B cell (primary cell): ENCODE results near the gene SCNN1B. TPM values are rescaled to one million over a fixed set of nuclear protein-coding genes. Genes with fewer than 3 reads are reported as not detected.

Experiments used
- ATAC-seq: fragments of 200-7000 bp; cut with Tn5 transposase; one replicate; pipeline ENCODE4 v1.10.0; 2021; ENCODE audit warnings: low read depth, mild to moderate bottlenecking, moderate number of reproducible peaks, moderate library complexity
- CTCF ChIA-PET: fragments of 350-600 bp; sonication (Branson Sonifier 250); formaldehyde crosslinking; loops from one replicate; lab custom pipeline; 2021; ENCODE audit warnings: antibody characterized with exemption, inconsistent platforms; lab: Charles Lee
- POLR2A ChIA-PET: fragments of 350-600 bp; sonication (Branson Sonifier 250); formaldehyde crosslinking; loops from one replicate; lab custom pipeline; 2021; ENCODE audit warnings: antibody characterized with exemption; lab: Charles Lee
- DNase-seq: peaks from one replicate; pipeline ENCODE4 v3.0.0; 2013
- H2AFZ ChIP-seq: 2 replicates; pipeline ENCODE4 v1.6.1; 2012; ENCODE audit warnings: mild to moderate bottlenecking, low read depth, low read length; ENCODE audit not compliant: insufficient read depth, poor library complexity, severe bottlenecking
- H3K27ac ChIP-seq, 2 donors: 1 replicate in 1 of 2; 2 replicates in 1 of 2; pipeline ENCODE4 v1.5.1; 2012 to 2013; ENCODE audit warnings: low read length in 2 of 2, mild to moderate bottlenecking in 2 of 2, moderate library complexity in 1 of 2
- H3K27me3 ChIP-seq, 4 experiments: fragments of 200-600 bp in 1 of 4; sonication (generic) in 1 of 4; replicated peaks in 1 of 4; 1 replicate in 2 of 4; 2 replicates in 2 of 4; pipeline versions ENCODE4 v1.6.1 to v1.7.0; 2013 to 2016; ENCODE audit warnings: low read length in 3 of 4, mild to moderate bottlenecking in 2 of 4, mixed read lengths in 1 of 4, moderate library complexity in 1 of 4; ENCODE audit not compliant: insufficient read depth in 4 of 4, control insufficient read depth in 3 of 4; ENCODE audit errors: control extremely low read depth in 1 of 4
- H3K36me3 ChIP-seq, 2 experiments: replicated peaks in 1 of 2; 1 replicate in 1 of 2; 2 replicates in 1 of 2; pipeline versions ENCODE4 v1.6.1 to v1.7.1; 2013; ENCODE audit warnings: low read length in 1 of 2; ENCODE audit not compliant: insufficient read depth in 2 of 2, control insufficient read depth in 1 of 2; ENCODE audit errors: control extremely low read depth in 1 of 2, extremely low read depth in 1 of 2
- H3K4me1 ChIP-seq, 2 donors: fragments of 200-600 bp in 1 of 2; sonication (generic) in 1 of 2; 1 replicate in 1 of 2; 2 replicates in 1 of 2; pipeline versions ENCODE4 v1.5.1 to v1.6.1; 2013 to 2017; ENCODE audit warnings: low read length in 2 of 2; ENCODE audit not compliant: control insufficient read depth in 2 of 2, insufficient read depth in 2 of 2
- H3K4me2 ChIP-seq: replicated peaks from 2 replicates; pipeline ENCODE3; 2012; ENCODE audit warnings: mild to moderate bottlenecking, low read depth, low read length; ENCODE audit not compliant: poor library complexity, severe bottlenecking
- H3K4me3 ChIP-seq, 5 experiments: fragments of 200-600 bp in 1 of 5; sonication (generic) in 1 of 5; 1 replicate in 3 of 5; 2 replicates in 2 of 5; pipeline versions ENCODE4 v1.5.1 to v1.7.0; 2011 to 2016; ENCODE audit warnings: low read length in 4 of 5, mild to moderate bottlenecking in 4 of 5, low read depth in 2 of 5, control low read depth in 1 of 5, moderate library complexity in 1 of 5; ENCODE audit not compliant: insufficient read depth in 1 of 5; ENCODE audit errors: control extremely low read depth in 1 of 5, extremely low read depth in 1 of 5
- H3K79me2 ChIP-seq: fragments of 200-600 bp; sonication (generic); one replicate; pipeline ENCODE4 v1.6.0; 2016; ENCODE audit warnings: low read length; ENCODE audit not compliant: control insufficient read depth, insufficient read depth
- H3K9ac ChIP-seq: fragments of 200-600 bp; sonication (generic); 2 replicates; pipeline ENCODE4 v1.6.1; 2017; ENCODE audit warnings: mild to moderate bottlenecking, low read length, moderate library complexity
- H3K9me3 ChIP-seq, 3 donors: one replicate each; pipeline versions ENCODE4 v1.6.1 to v1.7.1; 2013; ENCODE audit warnings: low read length in 2 of 3; ENCODE audit not compliant: control insufficient read depth in 2 of 3, insufficient read depth in 1 of 3; ENCODE audit errors: control extremely low read depth in 1 of 3
- H4K20me1 ChIP-seq: 2 replicates; pipeline ENCODE4 v1.6.0; 2012; ENCODE audit warnings: mild to moderate bottlenecking, low read length; ENCODE audit not compliant: insufficient read depth, control insufficient read depth, poor library complexity, severe bottlenecking
- H3K27ac Mint-ChIP-seq: one replicate; pipeline ENCODE4 v1.8.0; 2021; ENCODE audit warnings: mixed read lengths
- H3K27me3 Mint-ChIP-seq: one replicate; pipeline ENCODE4 v1.8.0; 2021; ENCODE audit warnings: mixed read lengths
- H3K4me1 Mint-ChIP-seq: one replicate; pipeline ENCODE4 v1.8.0; 2021; ENCODE audit warnings: mixed read lengths
- H3K4me3 Mint-ChIP-seq: one replicate; pipeline ENCODE4 v1.8.0; 2021; ENCODE audit warnings: mixed read lengths
- H3K9me3 Mint-ChIP-seq: one replicate; pipeline ENCODE4 v1.8.0; 2022; ENCODE audit warnings: mixed read lengths; ENCODE audit not compliant: insufficient read depth
- CTCF ChIP-seq: fragments of 200-600 bp; IDR thresholded peaks from one replicate; pipeline ENCODE4 v1.8.0; 2022; ENCODE audit warnings: antibody characterized with exemption, mild to moderate bottlenecking
- EZH2 ChIP-seq: IDR thresholded peaks from 2 replicates; pipeline ENCODE4 v1.6.1; 2012; ENCODE audit warnings: borderline replicate concordance, low read depth, mild to moderate bottlenecking, moderate library complexity, low read length; ENCODE audit not compliant: insufficient read depth, poor library complexity, severe bottlenecking
- WGBS: methylation state at CpG from one replicate; pipeline ENCODE4 v1.1.5; 2013; ENCODE audit warnings: missing lambda C conversion rate; ENCODE audit not compliant: insufficient coverage; 5-methylcytosine and 5-hydroxymethylcytosine counted together
- intact Hi-C: fragments of 100-400 bp; cut with micrococcal nuclease; formaldehyde crosslinking; loops from one replicate; pipeline ENCODE4 v1.10.0; 2022
- polyA plus RNA-seq: library from polyadenylated mRNA; depleted of rRNA; stranded (reverse); fragments of >200 nt; gene quantifications from 2 replicates; pipeline ENCODE4 v1.2.3, GENCODE V29; 2012
- total RNA-seq, 2 donors: library from RNA; stranded (reverse); fragments of 120-200 nt in 1 of 2; gene quantifications; 1 replicate in 1 of 2; 2 replicates in 1 of 2; pipeline versions ENCODE4 v1.2.3 to v1.2.4, GENCODE V29; 2013 to 2022

Gene SCNN1B
- total and polyA plus RNA-seq, 2 donors (not counting 1 experiment from before 2014, with no cell fraction given): 0.30 TPM; not detected in 1

DNA sequence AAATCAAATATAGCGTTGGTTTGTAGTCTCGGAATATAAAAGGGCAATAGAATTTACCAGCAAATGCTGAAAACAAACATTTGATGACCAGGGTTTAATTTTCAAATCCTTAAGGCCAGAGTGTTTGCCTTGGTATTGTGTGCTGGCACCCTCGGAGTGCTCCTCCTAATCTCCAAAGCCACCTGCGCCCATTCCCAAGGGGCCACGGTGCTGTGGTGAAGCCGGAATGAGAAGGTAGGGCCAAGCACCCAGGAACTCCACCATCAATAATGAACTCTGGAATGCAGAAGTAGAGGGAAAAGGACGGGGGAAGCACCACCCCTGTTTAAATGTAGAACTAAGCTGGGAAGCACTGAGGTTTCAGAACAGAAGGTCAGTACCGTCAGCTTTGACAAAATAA is 99.0 kb downstream of the SCNN1B start:
- TF ChIP-seq CTCF (no peak), EZH2 (no peak)
- ATAC-seq (no peak), DNase-seq (no peak)
- Histone ChIP-seq H3K9ac (no peak overlapping the region), H2AFZ (no peak overlapping the region), H3K4me2 (no peak overlapping the region), H3K27ac (no peak overlapping the region), H3K4me3 (no peak overlapping the region), H3K9me3 (no peaks in the 10 kb centered on the region), H4K20me1 (no peaks in the 10 kb centered on the region), H3K36me3 (peaks cover under 1 to 58% of the 10 kb centered on the region in 2 experiments), H3K4me1 (no peaks in the 10 kb centered on the region), H3K27me3 (no peaks in the 10 kb centered on the region), H3K79me2 (no peaks in the 10 kb centered on the region)
- 100% methylated on average over 2 of the region's 8 CpGs for WGBS
- no peak overlapping the region for H3K27ac Mint-ChIP-seq
- intact Hi-C loops: no loop called here
- ChIA-PET CTCF (no interaction called here), POLR2A (no interaction called here)
- H3K27me3 Mint-ChIP-seq: no peaks in the 10 kb centered on the region
- no peak overlapping the region for H3K4me3 Mint-ChIP-seq
- H3K4me1 Mint-ChIP-seq: no peaks in the 10 kb centered on the region
- H3K9me3 Mint-ChIP-seq: no peaks in the 10 kb centered on the region

GRCh38 chr16:23402100-23402499 is 100.0 kb downstream of the SCNN1B start:
- Histone ChIP-seq H3K79me2 (no peaks in the 10 kb centered on the region), H4K20me1 (no peaks in the 10 kb centered on the region), H3K4me2 (no peak overlapping the region), H3K27ac (no peak overlapping the region), H3K4me1 (no peaks in the 10 kb centered on the region), H3K27me3 (no peaks in the 10 kb centered on the region), H2AFZ (no peak overlapping the region), H3K36me3 (peaks cover 7 to 63% of the 10 kb centered on the region in 2 experiments), H3K4me3 (no peak overlapping the region), H3K9me3 (no peaks in the 10 kb centered on the region), H3K9ac (no peak overlapping the region)
- no CpG with 5 or more reads among the region's 2 CpGs for WGBS
- intact Hi-C loops: no loop called here
- no peak overlapping the region for H3K27ac Mint-ChIP-seq
- H3K27me3 Mint-ChIP-seq: no peaks in the 10 kb centered on the region
- ChIA-PET POLR2A (no interaction called here), CTCF (no interaction called here)
- no peak overlapping the region for H3K4me3 Mint-ChIP-seq
- ATAC-seq: no peak
- no peak for DNase-seq
- TF ChIP-seq CTCF (no peak), EZH2 (no peak)
- no peaks in the 10 kb centered on the region for H3K4me1 Mint-ChIP-seq
- no peaks in the 10 kb centered on the region for H3K9me3 Mint-ChIP-seq
